ENCODE data around the gene TEFM. TPM values are rescaled to one million over a fixed set of nuclear protein-coding genes. Genes with fewer than 3 reads are reported as not detected.

The TEFM gene
- polyA plus RNA-seq, 1 of the 3 experiments (the other 2 are of a cell fraction), result 4.4 TPM

GRCh38 chr17:30920683-30921543 is 14.9 kb upstream of the TEFM start:
- no peak overlapping the region for H2AFZ ChIP-seq (ENCODE audit: low read depth)
- ChIA-PET POLR2A (no interaction called here), CTCF (no interaction called here)
- H3K4me3 ChIP-seq (ENCODE audit: low read depth in 2 of 2, low read length in 1 of 2), result no peak overlapping the region
- peaks cover 38% of the 10 kb centered on the region for H3K27me3 ChIP-seq (ENCODE audit: insufficient read depth)
- H3K9me2 ChIP-seq, result no peaks in the 10 kb centered on the region
- no peaks in the 10 kb centered on the region for H3K9me3 ChIP-seq
- H3K4me1 ChIP-seq (ENCODE audit: control insufficient read depth in 1 of 2, insufficient read depth in 2 of 2, low read depth in 1 of 2, low read length in 1 of 2), result peaks cover 0 to 5% of the 10 kb centered on the region in 2 experiments; a peak in 1 of 4 replicates
- TF ChIP-seq MXI1 (IDR thresholded peaks at IDR 0.05; ENCODE audit: low read depth, low read length) (no peak), USF2 (IDR thresholded peaks at IDR 0.05; ENCODE audit: borderline replicate concordance, low read depth, low read length) (no peak), MEF2A (IDR thresholded peaks at IDR 0.05; ENCODE audit: borderline replicate concordance, low read depth) (no peak), TEAD4 (IDR thresholded peaks at IDR 0.05; ENCODE audit: borderline replicate concordance, insufficient read depth) (no peak), RFX5 (IDR thresholded peaks at IDR 0.05; ENCODE audit: low read length) (no peak), YY1 (IDR thresholded peaks at IDR 0.05; ENCODE audit: low read depth) (no peak), GABPA (IDR thresholded peaks at IDR 0.05; ENCODE audit: low read depth) (no peak), MAX (IDR thresholded peaks at IDR 0.05; ENCODE audit: low read depth) (no peak), NRF1 (IDR thresholded peaks at IDR 0.05; ENCODE audit: low read depth, low read length) (no peak), EP300 (IDR thresholded peaks at IDR 0.05; ENCODE audit: borderline replicate concordance in 1 of 2, low read depth in 1 of 2, low read length in 1 of 2) (no peak), EZH2phosphoT487 (IDR thresholded peaks at IDR 0.05; ENCODE audit: borderline replicate concordance, low read depth) (no peak), FOSL2 (IDR thresholded peaks at IDR 0.05; ENCODE audit: borderline replicate concordance, low read depth) (no peak)
- TF ChIP-seq, protein P1, sequence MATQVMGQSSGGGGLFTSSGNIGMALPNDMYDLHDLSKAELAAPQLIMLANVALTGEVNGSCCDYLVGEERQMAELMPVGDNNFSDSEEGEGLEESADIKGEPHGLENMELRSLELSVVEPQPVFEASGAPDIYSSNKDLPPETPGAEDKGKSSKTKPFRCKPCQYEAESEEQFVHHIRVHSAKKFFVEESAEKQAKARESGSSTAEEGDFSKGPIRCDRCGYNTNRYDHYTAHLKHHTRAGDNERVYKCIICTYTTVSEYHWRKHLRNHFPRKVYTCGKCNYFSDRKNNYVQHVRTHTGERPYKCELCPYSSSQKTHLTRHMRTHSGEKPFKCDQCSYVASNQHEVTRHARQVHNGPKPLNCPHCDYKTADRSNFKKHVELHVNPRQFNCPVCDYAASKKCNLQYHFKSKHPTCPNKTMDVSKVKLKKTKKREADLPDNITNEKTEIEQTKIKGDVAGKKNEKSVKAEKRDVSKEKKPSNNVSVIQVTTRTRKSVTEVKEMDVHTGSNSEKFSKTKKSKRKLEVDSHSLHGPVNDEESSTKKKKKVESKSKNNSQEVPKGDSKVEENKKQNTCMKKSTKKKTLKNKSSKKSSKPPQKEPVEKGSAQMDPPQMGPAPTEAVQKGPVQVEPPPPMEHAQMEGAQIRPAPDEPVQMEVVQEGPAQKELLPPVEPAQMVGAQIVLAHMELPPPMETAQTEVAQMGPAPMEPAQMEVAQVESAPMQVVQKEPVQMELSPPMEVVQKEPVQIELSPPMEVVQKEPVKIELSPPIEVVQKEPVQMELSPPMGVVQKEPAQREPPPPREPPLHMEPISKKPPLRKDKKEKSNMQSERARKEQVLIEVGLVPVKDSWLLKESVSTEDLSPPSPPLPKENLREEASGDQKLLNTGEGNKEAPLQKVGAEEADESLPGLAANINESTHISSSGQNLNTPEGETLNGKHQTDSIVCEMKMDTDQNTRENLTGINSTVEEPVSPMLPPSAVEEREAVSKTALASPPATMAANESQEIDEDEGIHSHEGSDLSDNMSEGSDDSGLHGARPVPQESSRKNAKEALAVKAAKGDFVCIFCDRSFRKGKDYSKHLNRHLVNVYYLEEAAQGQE (IDR thresholded peaks at IDR 0.05; ENCODE audit: low read depth, low read length), result no peak
- TF ChIP-seq, protein P2, sequence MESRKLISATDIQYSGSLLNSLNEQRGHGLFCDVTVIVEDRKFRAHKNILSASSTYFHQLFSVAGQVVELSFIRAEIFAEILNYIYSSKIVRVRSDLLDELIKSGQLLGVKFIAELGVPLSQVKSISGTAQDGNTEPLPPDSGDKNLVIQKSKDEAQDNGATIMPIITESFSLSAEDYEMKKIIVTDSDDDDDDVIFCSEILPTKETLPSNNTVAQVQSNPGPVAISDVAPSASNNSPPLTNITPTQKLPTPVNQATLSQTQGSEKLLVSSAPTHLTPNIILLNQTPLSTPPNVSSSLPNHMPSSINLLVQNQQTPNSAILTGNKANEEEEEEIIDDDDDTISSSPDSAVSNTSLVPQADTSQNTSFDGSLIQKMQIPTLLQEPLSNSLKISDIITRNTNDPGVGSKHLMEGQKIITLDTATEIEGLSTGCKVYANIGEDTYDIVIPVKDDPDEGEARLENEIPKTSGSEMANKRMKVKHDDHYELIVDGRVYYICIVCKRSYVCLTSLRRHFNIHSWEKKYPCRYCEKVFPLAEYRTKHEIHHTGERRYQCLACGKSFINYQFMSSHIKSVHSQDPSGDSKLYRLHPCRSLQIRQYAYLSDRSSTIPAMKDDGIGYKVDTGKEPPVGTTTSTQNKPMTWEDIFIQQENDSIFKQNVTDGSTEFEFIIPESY (IDR thresholded peaks at IDR 0.05; ENCODE audit: borderline replicate concordance, low read depth), result no peak
- no peak for DNase-seq
- no peaks in the 10 kb centered on the region for H4K20me1 ChIP-seq (ENCODE audit: insufficient read depth)
- no peaks in the 10 kb centered on the region for H3K79me2 ChIP-seq (ENCODE audit: insufficient read depth)
- no peak overlapping the region for H3K27ac ChIP-seq (ENCODE audit: low read depth in 2 of 2, low read length in 1 of 2)
- H3K36me3 ChIP-seq (replicated peaks in 1 of 2; ENCODE audit: control insufficient read depth in 1 of 2, insufficient read depth in 2 of 2, low read length in 1 of 2), result no peaks in the 10 kb centered on the region
- H3F3A ChIP-seq (replicated peaks; ENCODE audit: insufficient read depth), result peaks cover 3% of the 10 kb centered on the region
- whole genome bisulfite sequencing (ENCODE audit: low lambda C conversion rate), result 95% methylated on average over 11 of the region's 11 CpGs
- no peak overlapping the region for H3K9ac ChIP-seq
- no peak overlapping the region for H3K4me2 ChIP-seq

All from SK-N-SH (cell line).